Measurements from ENCODE around the gene TFF2. TPM values are rescaled to one million over a fixed set of nuclear protein-coding genes. Genes with fewer than 3 reads are reported as not detected.
A peak's percentile ranks its signal among the peaks of the same experiment; 100 is the strongest.

TFF2 gene
- total RNA-seq, 2 experiments from 2014 or later = not detected

DNA sequence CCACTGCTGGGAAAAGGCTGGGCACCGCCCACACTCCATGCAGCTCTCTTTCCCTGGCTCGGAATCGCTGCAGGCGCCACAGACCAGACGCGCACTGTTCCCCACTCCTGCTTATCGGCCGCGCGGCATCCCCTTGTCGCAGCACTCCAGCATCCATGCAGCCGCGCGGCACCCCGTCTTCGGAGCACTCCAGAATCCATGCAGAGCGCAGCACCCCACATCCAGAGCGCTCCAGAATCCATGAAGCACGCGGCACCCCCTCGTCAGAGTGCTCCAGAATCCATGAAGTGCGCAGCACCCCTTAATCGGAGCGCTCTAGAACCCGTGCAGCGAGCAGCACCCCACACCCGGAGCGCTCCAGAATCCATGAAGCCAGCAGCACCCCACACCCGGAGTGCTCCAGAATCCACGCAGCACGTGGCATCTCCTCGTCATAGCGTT is 45.1 kb downstream of the TFF2 start:
- H3K36me3 Mint-ChIP-seq (ENCODE audit: low read depth) = no peaks in the 10 kb centered on the region
- H3K9me3 Mint-ChIP-seq = no peaks in the 10 kb centered on the region
- Histone ChIP-seq H3K27me3 (ENCODE audit: control insufficient read depth in 1 of 2, insufficient read depth in 2 of 2, low read length in 2 of 2) (peaks cover 9 to 11% of the 10 kb centered on the region in 2 experiments), H3K4me3 (ENCODE audit: low read length) (no peak overlapping the region), H3K9me3 (ENCODE audit: control insufficient read depth in 1 of 2, insufficient read depth in 1 of 2, low read length in 2 of 2) (no peaks in the 10 kb centered on the region), H3K27ac (ENCODE audit: low read depth in 1 of 2, low read length in 2 of 2) (no peak overlapping the region), H3K36me3 (ENCODE audit: insufficient read depth, low read length) (no peaks in the 10 kb centered on the region), H3K4me1 (ENCODE audit: insufficient read depth, low read length) (peaks cover 18% of the 10 kb centered on the region)
- no peak overlapping the region for H3K4me3 Mint-ChIP-seq
- intact Hi-C loops (cut with DNase I, micrococcal nuclease) = loop anchor here (5.0 kb wide), 2 partner anchors 232 to 527 kb away; no protein-coding TSS in a partner anchor
- H3K4me1 Mint-ChIP-seq (ENCODE audit: low read depth) = peaks cover 15% of the 10 kb centered on the region
- TF ChIP-seq, protein P1, sequence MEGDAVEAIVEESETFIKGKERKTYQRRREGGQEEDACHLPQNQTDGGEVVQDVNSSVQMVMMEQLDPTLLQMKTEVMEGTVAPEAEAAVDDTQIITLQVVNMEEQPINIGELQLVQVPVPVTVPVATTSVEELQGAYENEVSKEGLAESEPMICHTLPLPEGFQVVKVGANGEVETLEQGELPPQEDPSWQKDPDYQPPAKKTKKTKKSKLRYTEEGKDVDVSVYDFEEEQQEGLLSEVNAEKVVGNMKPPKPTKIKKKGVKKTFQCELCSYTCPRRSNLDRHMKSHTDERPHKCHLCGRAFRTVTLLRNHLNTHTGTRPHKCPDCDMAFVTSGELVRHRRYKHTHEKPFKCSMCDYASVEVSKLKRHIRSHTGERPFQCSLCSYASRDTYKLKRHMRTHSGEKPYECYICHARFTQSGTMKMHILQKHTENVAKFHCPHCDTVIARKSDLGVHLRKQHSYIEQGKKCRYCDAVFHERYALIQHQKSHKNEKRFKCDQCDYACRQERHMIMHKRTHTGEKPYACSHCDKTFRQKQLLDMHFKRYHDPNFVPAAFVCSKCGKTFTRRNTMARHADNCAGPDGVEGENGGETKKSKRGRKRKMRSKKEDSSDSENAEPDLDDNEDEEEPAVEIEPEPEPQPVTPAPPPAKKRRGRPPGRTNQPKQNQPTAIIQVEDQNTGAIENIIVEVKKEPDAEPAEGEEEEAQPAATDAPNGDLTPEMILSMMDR (IDR thresholded peaks at IDR 0.05) = no peak
- ATAC-seq (ENCODE audit: poor library complexity) (no peak), DNase-seq (peak in 1 of 14 experiments; percentile 16)
- no peak overlapping the region for H3K27ac Mint-ChIP-seq
- peaks cover 12% of the 10 kb centered on the region for H3K27me3 Mint-ChIP-seq
- POLR2A ChIA-PET = no interaction called here
- CTCF ChIA-PET = no interaction called here

DNA sequence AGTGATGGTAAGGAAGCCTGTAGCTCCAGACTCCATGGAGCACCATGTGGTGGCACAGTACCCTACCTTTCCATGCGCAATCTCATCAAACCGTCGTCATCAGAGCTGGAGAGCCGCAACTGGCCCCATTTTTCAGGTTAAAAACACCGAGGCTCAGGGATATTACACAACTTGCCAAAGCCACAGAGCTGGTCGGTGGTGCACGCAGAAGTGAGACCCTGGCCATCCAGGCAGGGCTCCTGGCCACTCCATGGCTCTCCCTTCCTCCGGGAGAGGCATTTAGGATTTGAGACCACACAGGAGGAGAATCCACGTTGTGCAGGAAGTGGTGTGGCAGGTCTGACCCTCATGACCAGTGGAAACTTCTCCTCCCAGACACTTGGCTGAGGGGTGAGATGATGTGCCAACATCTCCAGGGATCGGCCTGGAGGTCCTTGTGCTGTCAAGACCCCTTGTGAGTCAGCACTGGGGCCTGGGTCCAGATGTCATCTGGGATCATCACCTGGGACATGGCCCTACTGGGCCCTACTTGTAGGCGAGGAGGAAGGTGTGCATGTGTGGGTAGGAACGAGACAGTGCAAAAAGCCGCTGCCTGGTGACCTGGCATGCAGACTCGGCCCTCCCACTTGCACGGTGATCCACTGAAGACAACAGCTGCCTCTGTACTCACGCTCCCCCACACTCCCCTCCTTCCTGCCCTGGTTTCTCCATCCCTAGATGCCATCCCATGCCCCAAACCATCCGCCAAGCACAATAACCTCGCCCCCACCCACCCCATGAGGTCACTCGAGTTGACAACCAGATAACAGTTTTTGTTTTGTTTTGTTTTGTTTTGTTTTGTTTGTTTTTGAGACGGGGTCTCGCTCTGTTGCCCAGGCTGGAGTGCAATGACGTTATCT is 46.0 kb downstream of the TFF2 start:
- H3K9me3 Mint-ChIP-seq = no peaks in the 10 kb centered on the region
- intact Hi-C loops (cut with DNase I, micrococcal nuclease) = loop anchor here (5.0 kb wide), 2 partner anchors 232 to 527 kb away; no protein-coding TSS in a partner anchor
- POLR2A ChIA-PET = no interaction called here
- H3K36me3 ChIP-seq (ENCODE audit: insufficient read depth, low read length) = no peaks in the 10 kb centered on the region
- peaks cover 19% of the 10 kb centered on the region for H3K4me1 Mint-ChIP-seq (ENCODE audit: low read depth)
- H3K27me3 Mint-ChIP-seq = peaks cover 12% of the 10 kb centered on the region
- H3K27me3 ChIP-seq (ENCODE audit: control insufficient read depth in 1 of 2, insufficient read depth in 2 of 2, low read length in 2 of 2) = peaks cover 9 to 11% of the 10 kb centered on the region in 2 experiments
- no peak for ATAC-seq (ENCODE audit: poor library complexity)
- no peak overlapping the region for H3K4me3 ChIP-seq (ENCODE audit: low read length)
- no peak overlapping the region for H3K27ac Mint-ChIP-seq
- no peaks in the 10 kb centered on the region for H3K9me3 ChIP-seq (ENCODE audit: control insufficient read depth in 1 of 2, insufficient read depth in 1 of 2, low read length in 2 of 2)
- CTCF ChIA-PET = no interaction called here
- TF ChIP-seq, protein P1 (IDR thresholded peaks at IDR 0.05) = no peak
- H3K36me3 Mint-ChIP-seq (ENCODE audit: low read depth) = no peaks in the 10 kb centered on the region
- H3K4me3 Mint-ChIP-seq = no peak overlapping the region
- peak in 2 of 14 experiments; percentile 1 to 19 for DNase-seq
- peaks cover 15% of the 10 kb centered on the region for H3K4me1 ChIP-seq (ENCODE audit: insufficient read depth, low read length)
- H3K27ac ChIP-seq (ENCODE audit: low read depth in 1 of 2, low read length in 2 of 2) = no peak overlapping the region

- peaks cover 9 to 11% of the 10 kb centered on the region in 2 experiments for H3K27me3 ChIP-seq (ENCODE audit: control insufficient read depth in 1 of 2, insufficient read depth in 2 of 2, low read length in 2 of 2)
- Mint-ChIP-seq H3K4me3 (no peak overlapping the region), H3K36me3 (ENCODE audit: low read depth) (no peaks in the 10 kb centered on the region), H3K27ac (no peak overlapping the region), H3K4me1 (ENCODE audit: low read depth) (peaks cover 25% of the 10 kb centered on the region), H3K9me3 (no peaks in the 10 kb centered on the region), H3K27me3 (peaks cover 7% of the 10 kb centered on the region)
- H3K36me3 ChIP-seq (ENCODE audit: insufficient read depth, low read length) = no peaks in the 10 kb centered on the region
- ChIA-PET POLR2A (no interaction called here), CTCF (no interaction called here)
- TF ChIP-seq, protein P1 (IDR thresholded peaks at IDR 0.05) = no peak
- no peaks in the 10 kb centered on the region for H3K9me3 ChIP-seq (ENCODE audit: control insufficient read depth in 1 of 2, insufficient read depth in 1 of 2, low read length in 2 of 2)
- DNase-seq = no peak
- no peak overlapping the region for H3K27ac ChIP-seq (ENCODE audit: low read depth in 1 of 2, low read length in 2 of 2)
- H3K4me1 ChIP-seq (ENCODE audit: insufficient read depth, low read length) = peaks cover 12% of the 10 kb centered on the region
- H3K4me3 ChIP-seq (ENCODE audit: low read length) = no peak overlapping the region
- intact Hi-C loops (cut with DNase I, micrococcal nuclease) = no loop called here
- no peak for ATAC-seq (ENCODE audit: poor library complexity)
These were observed 47.4 kb downstream of the TFF2 start for GRCh38 chr21:42303443-42303842.

Measured in CD4-positive, alpha-beta T cell (primary cell).